A673 (cell line): ENCODE results near the gene AKNA.

Source experiments
- CTCF ChIP-seq: fragments of 300-800, 200-600 bp; sonication (generic); conservative IDR thresholded peaks from 2 replicates; pipeline ENCODE4 v1.5.1; 2017; ENCODE audit warnings: low read depth, mild to moderate bottlenecking, antibody characterized with exemption, low read length, moderate library complexity, mixed read lengths
- EZH2 ChIP-seq: fragments of 200-600 bp; sonication (generic); IDR thresholded peaks from 2 replicates; pipeline ENCODE4 v1.6.1; 2017; ENCODE audit warnings: borderline replicate concordance, low read depth, mild to moderate bottlenecking, mixed read lengths, antibody characterized with exemption, low read length; ENCODE audit not compliant: poor library complexity, severe bottlenecking

GRCh38 chr9:114294664-114295063 lies 93.1 kb downstream of the AKNA start:
- TF ChIP-seq CTCF: no peak
- no peak for TF ChIP-seq EZH2
